BE2C (cell line): ENCODE measurements around the gene RTTN.

ENCODE experiments used
- DNase-seq: peaks from one replicate; pipeline ENCODE4 v3.0.0-alpha.2; 2020
- H3K27me3 ChIP-seq: fragments of 250-450 bp; sonication (Bioruptor Pico); 2 replicates; pipeline ENCODE4 v1.5.1; 2020; ENCODE audit warnings: mild to moderate bottlenecking
- H3K36me3 ChIP-seq: fragments of 250-450 bp; sonication (Bioruptor Pico); 2 replicates; pipeline ENCODE4 v1.5.1; 2020; ENCODE audit warnings: mild to moderate bottlenecking
- H3K4me1 ChIP-seq: fragments of 250-450 bp; sonication (Bioruptor Pico); 2 replicates; pipeline ENCODE4 v1.5.1; 2020
- H3K4me3 ChIP-seq: 2 replicates; pipeline ENCODE4 v1.5.1; 2011; ENCODE audit warnings: low read depth, low read length
- H3K9me3 ChIP-seq: fragments of 250-450 bp; sonication (Bioruptor Pico); 2 replicates; pipeline ENCODE4 v1.5.1; 2020
- TF ChIP-seq, protein P1 (sequence below): IDR thresholded peaks from 2 replicates; pipeline ENCODE4 v1.5.1; 2012; ENCODE audit warnings: mild to moderate bottlenecking, low read depth, low read length

RTTN gene

GRCh38 chr18:70194227-70194890 lies 11.1 kb downstream of the RTTN start:
- H3K4me1 ChIP-seq = no peaks in the 10 kb centered on the region
- H3K36me3 ChIP-seq = no peaks in the 10 kb centered on the region; the same call in 1 of the 2 replicates
- H3K4me3 ChIP-seq = no peak overlapping the region
- TF ChIP-seq, protein P1, sequence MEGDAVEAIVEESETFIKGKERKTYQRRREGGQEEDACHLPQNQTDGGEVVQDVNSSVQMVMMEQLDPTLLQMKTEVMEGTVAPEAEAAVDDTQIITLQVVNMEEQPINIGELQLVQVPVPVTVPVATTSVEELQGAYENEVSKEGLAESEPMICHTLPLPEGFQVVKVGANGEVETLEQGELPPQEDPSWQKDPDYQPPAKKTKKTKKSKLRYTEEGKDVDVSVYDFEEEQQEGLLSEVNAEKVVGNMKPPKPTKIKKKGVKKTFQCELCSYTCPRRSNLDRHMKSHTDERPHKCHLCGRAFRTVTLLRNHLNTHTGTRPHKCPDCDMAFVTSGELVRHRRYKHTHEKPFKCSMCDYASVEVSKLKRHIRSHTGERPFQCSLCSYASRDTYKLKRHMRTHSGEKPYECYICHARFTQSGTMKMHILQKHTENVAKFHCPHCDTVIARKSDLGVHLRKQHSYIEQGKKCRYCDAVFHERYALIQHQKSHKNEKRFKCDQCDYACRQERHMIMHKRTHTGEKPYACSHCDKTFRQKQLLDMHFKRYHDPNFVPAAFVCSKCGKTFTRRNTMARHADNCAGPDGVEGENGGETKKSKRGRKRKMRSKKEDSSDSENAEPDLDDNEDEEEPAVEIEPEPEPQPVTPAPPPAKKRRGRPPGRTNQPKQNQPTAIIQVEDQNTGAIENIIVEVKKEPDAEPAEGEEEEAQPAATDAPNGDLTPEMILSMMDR = no peak
- H3K27me3 ChIP-seq = no peaks in the 10 kb centered on the region
- H3K9me3 ChIP-seq = no peaks in the 10 kb centered on the region
- DNase-seq = no peak

GRCh38 chr18:70190529-70190928 lies 15.0 kb downstream of the RTTN start:
- no peak for DNase-seq
- H3K36me3 ChIP-seq = no peaks in the 10 kb centered on the region; the same call in 1 of the 2 replicates
- H3K27me3 ChIP-seq = no peaks in the 10 kb centered on the region
- H3K4me3 ChIP-seq = no peak overlapping the region
- TF ChIP-seq, protein P1 = no peak
- H3K4me1 ChIP-seq = no peaks in the 10 kb centered on the region
- H3K9me3 ChIP-seq = no peaks in the 10 kb centered on the region

GRCh38 chr18:70188113-70188512 lies 17.4 kb downstream of the RTTN start:
- no peak overlapping the region for H3K4me3 ChIP-seq
- H3K9me3 ChIP-seq = no peaks in the 10 kb centered on the region
- no peaks in the 10 kb centered on the region for H3K27me3 ChIP-seq
- H3K4me1 ChIP-seq = no peaks in the 10 kb centered on the region
- no peak for DNase-seq
- TF ChIP-seq, protein P1 = no peak
- H3K36me3 ChIP-seq = no peaks in the 10 kb centered on the region; the same call in 1 of the 2 replicates

DNA sequence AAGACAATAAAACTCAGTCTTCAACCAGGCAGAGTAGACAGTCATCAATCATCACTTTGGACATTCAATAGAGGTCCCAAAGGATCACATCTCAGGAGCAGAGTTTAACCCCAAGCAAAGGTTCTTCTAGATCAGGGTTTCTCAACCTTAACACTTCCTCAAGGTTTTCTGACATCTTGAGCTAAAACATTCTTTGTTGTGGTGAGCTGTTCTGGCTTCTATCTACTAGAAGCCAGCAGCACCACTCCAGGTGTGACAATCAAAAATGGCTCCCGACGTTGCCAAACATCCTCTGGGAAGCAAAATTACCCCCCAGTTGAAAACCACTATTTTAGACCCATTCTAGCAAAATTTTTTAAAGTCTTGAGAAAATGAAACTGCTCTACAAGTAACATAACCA lies 22.0 kb downstream of the RTTN start:
- Histone ChIP-seq H3K36me3 (no peaks in the 10 kb centered on the region), H3K4me1 (no peaks in the 10 kb centered on the region), H3K9me3 (no peaks in the 10 kb centered on the region), H3K4me3 (no peak overlapping the region), H3K27me3 (no peaks in the 10 kb centered on the region)
- no peak for DNase-seq
- TF ChIP-seq, protein P1 = no peak

- H3K4me1 ChIP-seq = no peaks in the 10 kb centered on the region
- H3K36me3 ChIP-seq = no peaks in the 10 kb centered on the region
- TF ChIP-seq, protein P1 = no peak
- no peaks in the 10 kb centered on the region for H3K9me3 ChIP-seq
- DNase-seq = no peak
- H3K27me3 ChIP-seq = no peaks in the 10 kb centered on the region
- no peak overlapping the region for H3K4me3 ChIP-seq
These were observed 22.9 kb downstream of the RTTN start for GRCh38 chr18:70182548-70182947.

GRCh38 chr18:70181725-70182124 lies 23.8 kb downstream of the RTTN start:
- no peaks in the 10 kb centered on the region for H3K4me1 ChIP-seq
- no peak for DNase-seq
- no peaks in the 10 kb centered on the region for H3K9me3 ChIP-seq
- H3K4me3 ChIP-seq = no peak overlapping the region
- H3K27me3 ChIP-seq = no peaks in the 10 kb centered on the region
- no peaks in the 10 kb centered on the region for H3K36me3 ChIP-seq
- TF ChIP-seq, protein P1 = no peak
